Activated B cell treated with CpG ODN at 0.5 μM for 24 hours (primary cell): ENCODE data around the gene PCNX2. TPM values are rescaled to one million over a fixed set of nuclear protein-coding genes. Genes with fewer than 3 reads are reported as not detected.

ENCODE experiments used
- ATAC-seq: fragments of 200-7000 bp; cut with Tn5 transposase; one replicate; pipeline ENCODE4 v1.10.0; 2021; ENCODE audit warnings: low read depth, mild to moderate bottlenecking, moderate library complexity
- CTCF ChIA-PET: fragments of 350-600 bp; sonication (Branson Sonifier 250); formaldehyde crosslinking; loops from one replicate; lab custom pipeline; 2021; ENCODE audit warnings: antibody characterized with exemption; lab: Charles Lee
- POLR2A ChIA-PET: fragments of 350-600 bp; sonication (Branson Sonifier 250); formaldehyde crosslinking; loops from one replicate; lab custom pipeline; 2021; ENCODE audit warnings: antibody characterized with exemption; lab: Charles Lee
- DNase-seq: peaks from one replicate; pipeline ENCODE4 v3.0.0; 2022
- H3K27ac Mint-ChIP-seq: one replicate; pipeline ENCODE4 v1.8.0; 2020; ENCODE audit warnings: mixed read lengths
- H3K27me3 Mint-ChIP-seq: one replicate; pipeline ENCODE4 v1.8.0; 2021; ENCODE audit warnings: mixed read lengths
- H3K36me3 Mint-ChIP-seq: one replicate; pipeline ENCODE4 v1.8.0; 2021; ENCODE audit warnings: low read depth, mixed read lengths
- H3K4me1 Mint-ChIP-seq: one replicate; pipeline ENCODE4 v1.8.0; 2021; ENCODE audit warnings: mixed read lengths
- H3K4me3 Mint-ChIP-seq: one replicate; pipeline ENCODE4 v1.8.0; 2020; ENCODE audit warnings: mild to moderate bottlenecking, mixed read lengths
- H3K9me3 Mint-ChIP-seq: one replicate; pipeline ENCODE4 v1.8.0; 2020; ENCODE audit warnings: mixed read lengths
- CTCF ChIP-seq: fragments of 200-600 bp; IDR thresholded peaks from one replicate; pipeline ENCODE4 v1.8.0; 2022; ENCODE audit warnings: antibody characterized with exemption, mild to moderate bottlenecking
- intact Hi-C: fragments of 100-400 bp; cut with micrococcal nuclease; formaldehyde crosslinking; loops from one replicate; pipeline ENCODE4 v1.15.1; 2024
- total RNA-seq: library from RNA; stranded (reverse); gene quantifications from 2 replicates; pipeline ENCODE4 v1.2.3, GENCODE V29; 2022

The PCNX2 gene
- total RNA-seq, 1 donor from 2014 or later, result 20.4 TPM

GRCh38 chr1:233158322-233158721 lies 137.2 kb downstream of the PCNX2 start:
- H3K36me3 Mint-ChIP-seq, result peaks cover 17% of the 10 kb centered on the region
- intact Hi-C loops, result no loop called here
- CTCF ChIA-PET, result no interaction called here
- H3K4me3 Mint-ChIP-seq, result no peak overlapping the region
- no peak for DNase-seq
- H3K27ac Mint-ChIP-seq, result no peak overlapping the region
- TF ChIP-seq CTCF, result no peak
- H3K27me3 Mint-ChIP-seq, result no peaks in the 10 kb centered on the region
- no peaks in the 10 kb centered on the region for H3K9me3 Mint-ChIP-seq
- POLR2A ChIA-PET, result no interaction called here
- no peaks in the 10 kb centered on the region for H3K4me1 Mint-ChIP-seq
- ATAC-seq, result no peak

DNA sequence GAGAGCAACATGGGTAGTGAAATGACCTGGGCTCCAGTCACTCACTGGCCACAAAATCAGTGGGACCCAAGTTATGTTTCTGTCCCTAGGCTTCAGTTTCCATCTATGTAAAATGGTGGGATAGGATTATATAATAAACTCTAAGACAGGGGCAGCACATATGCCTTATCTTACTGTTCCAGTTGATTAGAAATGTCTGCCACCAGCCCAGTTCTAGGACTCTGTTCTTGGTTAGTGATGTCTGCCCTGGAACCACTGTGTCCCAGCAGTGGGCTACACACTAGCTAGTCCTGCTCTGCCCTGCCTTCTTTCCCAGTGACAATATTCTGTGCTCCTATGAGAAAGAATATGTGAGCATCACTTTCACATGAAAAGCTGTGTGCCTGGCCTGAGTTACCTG lies 138.3 kb downstream of the PCNX2 start:
- Mint-ChIP-seq H3K4me3 (no peak overlapping the region), H3K27ac (no peak overlapping the region), H3K36me3 (peaks cover 17% of the 10 kb centered on the region), H3K4me1 (no peaks in the 10 kb centered on the region), H3K27me3 (no peaks in the 10 kb centered on the region), H3K9me3 (no peaks in the 10 kb centered on the region)
- intact Hi-C loops, result no loop called here
- POLR2A ChIA-PET, result no interaction called here
- no peak for TF ChIP-seq CTCF
- ATAC-seq (no peak), DNase-seq (no peak)
- CTCF ChIA-PET, result no interaction called here

- ChIA-PET POLR2A (no interaction called here), CTCF (no interaction called here)
- no peak overlapping the region for H3K4me3 Mint-ChIP-seq
- H3K4me1 Mint-ChIP-seq, result no peaks in the 10 kb centered on the region
- DNase-seq (no peak), ATAC-seq (no peak)
- no peaks in the 10 kb centered on the region for H3K9me3 Mint-ChIP-seq
- no peak for TF ChIP-seq CTCF
- H3K36me3 Mint-ChIP-seq, result peaks cover 4% of the 10 kb centered on the region
- intact Hi-C loops, result no loop called here
- no peaks in the 10 kb centered on the region for H3K27me3 Mint-ChIP-seq
- no peak overlapping the region for H3K27ac Mint-ChIP-seq
Measured at GRCh38 chr1:233151861-233152260, 143.7 kb downstream of the PCNX2 start.

DNA sequence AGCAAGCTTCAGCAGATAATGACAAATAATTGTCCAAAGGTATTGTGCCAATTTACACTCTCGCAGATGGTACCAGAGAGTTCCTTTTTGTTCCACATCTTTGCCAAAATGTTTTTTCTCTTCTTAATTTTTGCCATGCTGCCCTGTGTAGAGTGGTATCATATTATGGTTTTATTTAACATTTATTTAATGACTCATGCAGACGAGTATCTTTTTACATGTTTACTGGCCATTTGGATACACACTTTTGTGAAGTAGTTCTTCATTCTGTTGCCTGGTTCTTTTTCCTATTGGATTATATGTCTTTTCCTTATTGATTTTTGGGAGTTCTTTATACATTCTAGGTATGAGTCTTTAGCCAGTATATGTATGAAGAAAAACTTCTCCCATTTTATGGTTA lies 151.1 kb downstream of the PCNX2 start:
- ATAC-seq, result no peak
- POLR2A ChIA-PET, result no interaction called here
- no peak overlapping the region for H3K4me3 Mint-ChIP-seq
- DNase-seq, result no peak
- H3K4me1 Mint-ChIP-seq, result no peaks in the 10 kb centered on the region
- peaks cover 2% of the 10 kb centered on the region for H3K36me3 Mint-ChIP-seq
- no peaks in the 10 kb centered on the region for H3K9me3 Mint-ChIP-seq
- no peaks in the 10 kb centered on the region for H3K27me3 Mint-ChIP-seq
- intact Hi-C loops, result no loop called here
- no peak overlapping the region for H3K27ac Mint-ChIP-seq
- TF ChIP-seq CTCF, result no peak
- CTCF ChIA-PET, result no interaction called here

- ATAC-seq, result no peak
- no peaks in the 10 kb centered on the region for H3K4me1 Mint-ChIP-seq
- DNase-seq, result no peak
- H3K4me3 Mint-ChIP-seq, result no peak overlapping the region
- H3K36me3 Mint-ChIP-seq, result peaks cover 3% of the 10 kb centered on the region
- intact Hi-C loops, result no loop called here
- H3K27ac Mint-ChIP-seq, result no peak overlapping the region
- ChIA-PET POLR2A (no interaction called here), CTCF (no interaction called here)
- TF ChIP-seq CTCF, result no peak
- no peaks in the 10 kb centered on the region for H3K9me3 Mint-ChIP-seq
- H3K27me3 Mint-ChIP-seq, result no peaks in the 10 kb centered on the region
Measured at GRCh38 chr1:233143241-233143640, 152.3 kb downstream of the PCNX2 start.
